GM12873 (cell line): ENCODE measurements around the gene CFAP68.

Experiments used
- CTCF ChIP-seq: IDR thresholded peaks from 2 replicates; pipeline ENCODE4 v1.5.1; 2012; ENCODE audit warnings: low read depth, mild to moderate bottlenecking, moderate library complexity, low read length, control low read depth; ENCODE audit not compliant: insufficient read depth; ENCODE audit errors: missing control alignments

CFAP68 gene

GRCh38 chr11:111870886-111871692 is 8.3 kb upstream of the CFAP68 start, which contains the start of gene ALG9:
Gene ALG9 (minus strand): TSS chr11:111871581. CDS start chr11:111871482, 99 bp downstream.
- TF ChIP-seq CTCF = peak; percentile 37

- TF ChIP-seq CTCF = no peak
These were observed 7.6 kb upstream of the CFAP68 start for GRCh38 chr11:111871693-111872161.

GRCh38 chr11:111878385-111878848 is 924 bp upstream of the CFAP68 start:
- no peak for TF ChIP-seq CTCF

- no peak for TF ChIP-seq CTCF
These were observed 258 bp downstream of the CFAP68 start for GRCh38 chr11:111879637-111879960.

DNA sequence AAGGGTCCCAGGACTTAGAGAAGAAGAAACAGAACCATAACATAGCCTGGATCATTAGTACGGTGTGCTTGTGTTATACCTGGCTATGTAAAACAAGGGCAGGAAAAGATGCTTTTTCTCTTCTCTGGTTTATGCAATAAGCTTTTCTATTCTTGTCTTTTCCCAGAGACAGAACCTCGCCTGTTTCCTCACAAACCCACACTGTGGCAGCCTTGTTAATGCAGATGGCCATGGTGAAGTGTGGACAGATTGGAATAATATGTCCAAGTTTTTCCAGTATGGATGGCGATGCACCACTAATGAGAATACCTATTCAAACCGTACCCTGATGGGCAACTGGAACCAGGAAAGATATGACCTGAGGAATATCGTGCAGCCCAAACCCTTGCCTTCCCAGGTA is 2.9 kb downstream of the CFAP68 start:
- no peak for TF ChIP-seq CTCF

- TF ChIP-seq CTCF = no peak
These were observed 6.7 kb downstream of the CFAP68 start for GRCh38 chr11:111886032-111886431.

- TF ChIP-seq CTCF = no peak
These were observed 7.5 kb downstream of the CFAP68 start for GRCh38 chr11:111886844-111887243.
